Stimulated activated CD4-positive, alpha-beta T cell treated with anti-CD3 and anti-CD28 coated beads, TNF-alpha, amount 100 ng/mL, for 4 hours (primary cell): ENCODE data around the gene ARPC3.
A peak's percentile ranks its signal among the peaks of the same experiment; 100 is the strongest.
"Not testable (repeated sequence)": the region's sequence is repeated elsewhere in the genome, so short reads cannot be mapped to it uniquely, and the experiment has no call there.

ENCODE experiments used
- DNase-seq, 3 experiments: peaks; one replicate each; pipeline ENCODE4 v3.0.0-alpha.2; 2020; ENCODE audit warnings: low read depth in 3 of 3

Gene ARPC3

GRCh38 chr12:110449799-110450497 lies at the start of gene ARPC3:
Gene ARPC3 (minus strand): TSS chr12:110450337. CDS start chr12:110450260, 77 bp downstream.
- peak; percentile 83 to 89 (median 89) for DNase-seq

GRCh38 chr12:110498984-110499706 lies 49.0 kb upstream of the ARPC3 start:
- DNase-seq, result no peak

DNA sequence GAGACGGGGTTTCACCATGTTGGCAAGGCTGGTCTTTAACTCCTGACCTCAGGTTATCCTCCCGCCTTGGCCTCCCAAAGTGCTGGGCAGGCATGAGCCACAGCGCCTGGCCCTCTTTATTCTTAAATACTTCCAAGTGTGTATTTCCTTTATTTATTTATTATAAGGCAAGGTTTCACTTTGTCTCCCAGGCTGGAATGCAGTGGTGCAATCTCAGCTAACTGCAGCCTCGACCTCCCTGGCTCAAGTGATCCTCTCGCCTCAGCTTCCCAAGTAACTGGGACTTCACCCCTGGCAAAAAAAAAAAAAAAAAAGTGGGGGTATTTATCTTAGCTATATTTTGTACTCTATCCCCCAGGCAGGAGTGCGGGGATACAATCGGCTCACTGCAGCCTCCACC lies 25.3 kb upstream of the ARPC3 start:
- DNase-seq, result no peak

- peak; percentile 80 to 91 (median 90) for DNase-seq
Observed at GRCh38 chr12:110468214-110469048, 18.3 kb upstream of the ARPC3 start, which contains the start of the genes FAM216A and GPN3. Gene FAM216A (plus strand): TSS chr12:110468845. CDS start chr12:110468876, 31 bp downstream. Gene GPN3 (minus strand): TSS chr12:110468257. CDS start chr12:110468203, 54 bp downstream.

- no peak for DNase-seq
Observed at GRCh38 chr12:110467847-110468213, 17.7 kb upstream of the ARPC3 start.

GRCh38 chr12:110466791-110467190 lies 16.7 kb upstream of the ARPC3 start:
- DNase-seq, result no peak

- DNase-seq, result not testable (repeated sequence)
Observed at GRCh38 chr12:110465765-110466164, 15.6 kb upstream of the ARPC3 start.

- DNase-seq, result no peak
Observed at GRCh38 chr12:110465024-110465423, 14.9 kb upstream of the ARPC3 start.

GRCh38 chr12:110461189-110461588 lies 11.1 kb upstream of the ARPC3 start:
- not testable (repeated sequence) for DNase-seq

- DNase-seq, result no peak
Observed at GRCh38 chr12:110458756-110459155, 8.6 kb upstream of the ARPC3 start.

DNA sequence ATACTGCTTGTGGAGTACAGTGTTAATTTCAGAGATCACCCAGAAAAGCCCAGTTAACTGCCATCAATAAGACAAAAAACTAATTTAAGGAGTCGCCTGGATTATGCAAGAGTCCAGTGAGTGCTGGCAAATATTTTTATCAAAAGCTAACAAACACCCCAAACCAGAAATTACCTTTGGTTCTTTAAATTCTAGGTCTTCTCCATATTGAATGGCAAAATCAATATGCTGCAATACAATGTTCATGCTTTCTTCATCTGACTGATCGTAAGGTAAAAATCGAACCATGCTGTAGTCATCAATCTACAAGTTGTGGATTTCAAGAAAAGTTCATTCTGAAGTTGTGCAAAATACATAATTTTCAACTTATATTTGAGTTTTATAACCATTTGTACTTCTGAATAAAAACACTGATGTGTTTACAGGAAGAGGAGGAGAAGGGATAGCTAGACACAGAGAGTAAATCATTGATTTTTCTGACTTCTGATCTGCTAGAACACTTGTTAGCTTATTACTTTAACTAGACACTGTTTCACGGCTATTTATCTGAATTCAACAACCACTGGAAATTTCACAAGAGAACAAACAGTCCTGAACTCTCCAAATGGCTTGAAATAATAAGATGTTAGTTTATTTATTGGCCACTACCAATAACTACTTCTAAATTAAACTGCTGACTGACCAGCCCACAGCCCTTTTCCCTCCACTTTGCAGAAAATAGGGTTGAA lies 3.6 kb upstream of the ARPC3 start:
- no peak for DNase-seq

GRCh38 chr12:110451263-110451662 lies 1.1 kb upstream of the ARPC3 start:
- no peak for DNase-seq

DNA sequence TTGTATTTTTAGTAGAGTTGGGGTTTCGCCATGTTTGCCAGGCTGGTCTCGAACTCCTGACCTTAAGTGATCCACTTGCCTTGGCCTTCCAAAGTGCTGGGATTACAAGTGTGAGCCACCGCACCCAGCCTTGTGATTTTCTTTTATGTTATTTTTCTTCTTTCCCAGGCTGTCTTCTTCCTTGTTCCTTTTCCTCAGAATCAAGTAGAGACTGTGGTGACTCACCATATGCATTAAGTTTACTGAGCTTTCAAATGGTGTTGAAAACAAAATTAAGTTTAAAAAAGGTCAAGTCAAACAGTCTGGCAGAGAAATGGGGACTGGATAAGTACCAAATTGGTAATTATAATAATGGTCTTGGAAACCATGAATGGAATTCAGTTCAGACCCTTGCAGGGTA lies 5.7 kb downstream of the ARPC3 start:
- DNase-seq, result no peak

GRCh38 chr12:110436231-110436630 lies 13.9 kb downstream of the ARPC3 start:
- no peak for DNase-seq

GRCh38 chr12:110431957-110432587 lies 18.1 kb downstream of the ARPC3 start:
- no peak for DNase-seq

GRCh38 chr12:110429676-110430075 lies 20.5 kb downstream of the ARPC3 start:
- not testable (repeated sequence) for DNase-seq

- no peak for DNase-seq
Observed at GRCh38 chr12:110426406-110426805, 23.7 kb downstream of the ARPC3 start.

DNA sequence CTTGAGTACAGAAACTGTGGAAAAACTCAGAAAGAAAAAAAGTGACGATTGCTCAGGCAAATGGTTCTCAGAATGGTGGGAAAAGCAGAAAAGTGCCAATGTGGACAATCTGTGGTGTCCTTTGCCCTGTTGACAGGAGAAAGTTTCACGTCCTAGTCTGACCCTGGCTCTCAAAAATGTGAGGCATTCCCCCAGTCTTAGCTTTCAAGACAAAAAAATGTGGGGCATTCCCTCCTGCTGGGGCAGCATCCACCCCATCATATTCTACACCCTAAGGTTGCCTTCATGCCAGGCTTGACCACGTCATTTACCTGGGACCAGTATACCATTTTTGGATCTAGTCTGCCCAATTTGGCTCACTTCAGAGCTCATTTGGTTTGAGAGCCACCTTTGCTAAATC lies 25.9 kb downstream of the ARPC3 start:
- DNase-seq, result no peak

DNA sequence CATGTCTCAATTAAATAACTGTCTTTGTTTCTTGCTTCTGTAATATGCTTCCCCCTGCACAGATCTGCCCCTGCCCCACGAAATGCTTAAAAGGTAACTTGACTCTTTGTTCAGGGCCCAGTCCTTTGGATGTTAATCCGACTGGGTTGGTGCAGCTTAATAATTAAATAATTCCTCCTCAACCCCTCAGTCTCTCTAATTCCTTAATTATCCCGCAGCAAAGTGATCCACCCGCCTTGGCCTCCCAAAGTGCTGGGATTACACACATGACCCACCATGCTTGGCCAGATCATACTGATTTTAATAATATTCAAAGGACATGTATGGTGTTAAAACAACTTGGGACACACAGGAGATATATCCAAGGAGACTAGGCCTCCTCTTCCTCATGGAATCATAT lies 28.4 kb downstream of the ARPC3 start:
- DNase-seq, result no peak

DNA sequence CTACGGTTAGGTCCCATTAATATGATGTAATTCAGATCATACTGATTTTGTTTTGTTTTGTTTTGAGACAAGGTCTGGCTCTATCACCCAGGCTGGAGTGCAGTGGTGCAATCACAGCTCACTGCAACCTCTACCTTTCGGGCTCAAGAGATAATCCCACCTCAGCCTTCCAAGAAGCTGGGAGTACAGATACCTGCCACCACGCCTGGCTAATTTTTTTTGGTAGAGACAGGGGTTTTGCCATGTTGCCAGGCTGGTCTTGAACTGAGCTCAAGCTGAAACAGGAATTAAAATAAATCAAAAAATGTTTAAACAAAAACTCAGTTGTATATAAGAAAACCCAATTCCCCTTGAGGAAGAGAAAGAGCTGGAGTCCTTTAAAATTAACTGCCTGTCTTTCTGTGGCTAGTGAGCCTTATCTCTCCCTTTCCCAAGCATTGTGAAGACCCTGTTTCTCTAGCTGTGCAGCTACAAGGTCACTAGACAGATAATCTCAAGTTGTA lies 28.9 kb downstream of the ARPC3 start:
- DNase-seq, result no peak

- DNase-seq, result not testable (repeated sequence)
Observed at GRCh38 chr12:110420644-110421043, 29.5 kb downstream of the ARPC3 start.
